HuH-7 (cell line): ENCODE measurements around the gene KIF12.
"Not testable (repeated sequence)": the region's sequence is repeated elsewhere in the genome, so short reads cannot be mapped to it uniquely, and the experiment has no call there.

ENCODE experiments used
- DNase-seq: peaks from one replicate; pipeline ENCODE4 v3.0.0; 2011; ENCODE audit warnings: low spot score

The KIF12 gene

DNA sequence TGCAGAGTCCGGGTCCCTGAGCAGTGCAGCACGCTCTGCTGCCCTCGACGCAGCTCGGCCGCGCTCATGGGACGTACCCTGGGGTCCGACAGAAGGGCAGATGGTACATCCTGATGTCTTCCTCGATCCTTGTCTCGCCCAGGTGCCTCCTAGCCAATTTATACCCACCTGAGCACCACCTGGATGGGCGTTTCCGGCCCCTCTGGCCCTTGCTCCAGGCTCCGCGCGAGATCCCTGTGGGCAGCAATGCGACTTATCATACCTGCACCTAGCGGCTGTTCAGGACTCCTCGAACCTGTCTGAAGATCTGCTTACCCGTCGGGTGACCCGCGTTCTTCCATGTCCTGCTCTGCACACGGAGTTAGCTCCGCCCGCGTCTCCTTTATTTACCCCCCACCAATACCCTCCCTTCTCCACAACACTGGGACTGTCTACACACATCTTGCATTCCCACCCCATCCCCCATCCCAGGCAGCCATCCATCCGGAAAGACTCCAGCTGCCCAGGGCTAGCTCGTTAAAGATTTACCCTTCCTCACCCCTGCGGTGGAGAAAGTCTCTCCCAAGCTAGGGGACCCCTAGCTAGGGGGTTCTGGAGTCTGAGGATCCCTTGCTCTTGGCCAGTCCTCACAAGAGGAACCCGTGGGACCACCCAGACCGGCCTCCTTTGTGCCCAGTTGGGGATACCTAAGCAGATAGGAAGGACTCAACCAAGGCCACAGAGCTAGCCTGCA lies at the start of gene KIF12:
KIF12 (minus strand) TSS at position 357 of the 733 bp plus-strand sequence; CDS start at position 341, 16 bp downstream.
- peak; percentile 77 for DNase-seq

DNA sequence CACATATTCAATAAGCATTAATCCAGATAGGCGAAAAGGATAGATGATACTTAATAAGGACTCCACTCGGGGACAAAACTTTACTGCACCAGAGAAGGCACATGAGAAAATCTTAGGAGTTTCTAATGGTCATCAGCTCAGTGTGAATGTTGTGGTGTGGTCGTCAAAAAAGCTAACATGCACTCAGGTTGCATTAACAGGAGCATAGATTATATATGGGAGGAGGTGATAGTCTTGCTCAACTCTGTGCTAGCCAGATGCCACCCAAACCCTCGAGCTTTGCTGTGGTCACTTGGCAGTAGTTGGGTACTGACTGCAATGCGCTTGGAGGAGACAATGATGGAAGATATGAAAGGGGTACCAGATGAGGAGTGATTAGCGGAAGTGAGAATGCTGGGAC lies 47.6 kb upstream of the KIF12 start:
- DNase-seq, result no peak

DNA sequence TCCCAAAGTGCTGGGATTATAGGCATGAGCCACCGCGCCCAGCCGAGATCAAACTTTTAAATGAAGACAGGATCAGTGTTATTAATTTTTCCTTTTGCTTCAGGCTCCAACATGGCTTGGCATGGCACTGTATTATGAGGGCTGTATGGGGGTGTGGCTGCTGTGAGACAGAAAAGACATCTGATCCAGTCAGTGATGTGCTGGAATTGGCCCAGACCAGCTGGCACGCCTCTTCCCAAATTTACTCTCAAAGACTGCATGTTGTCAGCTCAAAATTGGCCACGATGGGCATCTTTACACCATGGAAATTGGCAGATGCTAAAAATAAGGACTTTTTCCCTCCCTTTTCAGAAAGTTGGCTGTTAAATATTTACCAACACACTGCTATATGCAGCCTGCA lies 44.1 kb upstream of the KIF12 start:
- DNase-seq, result no peak

DNA sequence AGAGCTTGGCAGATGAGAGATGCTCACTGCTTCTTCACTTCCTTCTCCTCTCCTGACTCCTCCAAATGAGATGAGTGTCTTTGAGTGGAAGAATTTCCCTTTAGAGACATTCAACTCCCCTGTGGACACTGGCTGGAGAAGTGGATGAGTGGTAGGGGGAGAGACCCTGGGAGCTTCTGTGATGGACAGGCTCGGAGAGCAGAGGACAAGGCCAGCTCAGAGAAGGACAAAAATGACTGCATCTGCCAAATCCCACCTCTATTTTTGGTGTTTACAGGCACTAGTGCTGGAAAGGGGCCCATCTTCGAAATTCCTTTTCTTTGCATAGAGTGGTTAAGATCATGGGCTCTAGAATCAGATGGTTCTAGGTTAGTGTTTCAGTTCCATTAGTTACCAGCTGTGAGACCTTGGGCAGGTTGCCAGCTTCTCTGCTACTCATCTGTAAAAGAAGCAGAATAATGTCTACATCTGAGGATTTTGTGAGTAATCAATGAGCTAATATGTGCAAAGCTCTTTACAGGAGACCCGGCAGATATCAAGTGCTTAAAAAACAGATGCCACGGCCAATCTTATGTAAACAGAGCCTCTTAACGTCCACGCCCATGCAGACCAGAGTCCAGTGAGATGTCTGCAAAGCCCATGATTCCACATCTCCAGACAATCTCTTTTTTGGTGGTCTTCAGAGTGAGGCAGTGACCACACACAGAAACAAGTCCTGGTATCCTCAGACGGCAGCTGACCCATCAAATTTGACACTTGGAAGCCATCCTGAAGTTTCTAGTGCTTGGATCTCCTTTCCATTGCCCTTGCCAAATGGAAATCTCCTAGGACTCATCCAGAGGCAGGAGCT lies 42.7 kb upstream of the KIF12 start:
- DNase-seq, result no peak

DNA sequence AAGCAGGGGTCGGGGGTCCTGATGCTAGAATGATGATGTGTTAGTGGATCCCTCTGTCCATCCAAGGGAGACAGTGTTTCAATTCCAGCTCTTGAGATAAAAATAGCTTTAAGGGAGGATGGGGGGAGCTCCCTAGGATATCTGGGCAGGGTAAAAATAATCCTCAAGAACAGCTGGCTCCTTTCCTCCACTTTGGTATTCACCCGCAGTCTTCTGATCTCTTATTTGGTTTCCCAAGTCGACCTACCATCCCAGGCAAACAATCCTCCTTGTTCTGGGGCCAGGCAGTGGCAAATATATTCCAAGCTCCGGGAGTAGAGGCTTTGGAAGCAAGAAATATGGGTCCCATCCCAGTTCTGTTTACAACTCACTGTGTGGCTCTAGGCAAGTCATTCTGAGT lies 41.8 kb upstream of the KIF12 start:
- no peak for DNase-seq

DNA sequence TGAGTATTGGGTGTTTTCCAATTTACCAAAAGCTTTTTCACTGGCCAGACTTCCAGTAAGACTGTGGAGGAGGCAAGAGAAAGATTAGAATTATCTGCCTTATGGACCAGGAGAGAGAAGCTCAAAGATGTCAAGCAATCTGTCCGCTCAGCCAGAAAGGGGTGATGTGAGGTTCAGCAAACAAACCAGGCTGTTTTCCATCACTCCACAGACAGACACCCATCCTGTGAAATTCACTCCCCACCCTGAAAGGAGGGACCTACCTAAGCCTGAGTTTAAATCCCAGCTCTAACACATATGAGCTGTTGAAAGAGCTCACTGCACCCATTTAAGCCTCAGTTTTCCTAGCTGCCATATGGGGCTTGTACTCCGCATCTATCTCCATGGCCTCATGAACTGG lies 41.3 kb upstream of the KIF12 start:
- no peak for DNase-seq

DNA sequence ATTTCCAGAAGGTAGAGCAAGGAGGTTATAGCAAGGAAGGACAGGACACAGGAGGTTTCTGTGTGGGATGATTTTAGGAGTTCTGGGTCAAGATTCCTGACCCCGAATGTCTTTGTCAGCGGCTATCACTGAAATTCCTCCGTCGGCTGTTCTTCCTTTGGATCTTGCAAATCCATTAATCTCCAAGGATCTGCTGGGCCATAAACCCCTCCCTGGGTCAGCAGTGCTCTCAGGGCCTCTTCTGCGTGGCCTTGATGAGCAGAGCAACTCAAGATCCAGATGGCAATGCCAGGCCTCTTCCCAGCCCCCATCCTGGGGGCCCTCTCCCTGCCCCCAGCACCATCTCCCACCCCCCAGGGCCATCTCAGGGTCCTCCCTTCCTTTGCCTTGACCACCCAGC lies 40.0 kb upstream of the KIF12 start:
- DNase-seq, result no peak

DNA sequence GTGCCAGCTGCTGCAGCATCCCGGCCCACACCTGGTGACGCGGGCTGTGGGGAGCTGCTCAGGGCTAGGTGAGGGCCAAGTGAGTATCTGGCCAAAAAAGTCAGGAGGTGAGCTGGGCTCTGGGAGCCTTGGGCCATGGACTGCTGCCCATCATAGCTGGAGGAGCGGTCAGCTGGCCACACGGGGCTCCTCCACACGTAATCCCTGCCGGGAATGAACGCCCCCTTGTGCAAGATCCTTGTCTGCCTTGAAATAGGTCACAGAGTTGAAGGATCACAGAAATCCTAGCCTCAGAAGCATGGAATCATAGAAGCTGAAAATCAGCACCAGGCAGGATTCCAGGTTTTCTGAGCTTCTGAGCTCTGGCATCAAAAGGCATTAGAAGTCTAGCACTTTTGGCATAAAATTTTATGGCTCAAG lies 39.5 kb upstream of the KIF12 start:
- no peak for DNase-seq

DNA sequence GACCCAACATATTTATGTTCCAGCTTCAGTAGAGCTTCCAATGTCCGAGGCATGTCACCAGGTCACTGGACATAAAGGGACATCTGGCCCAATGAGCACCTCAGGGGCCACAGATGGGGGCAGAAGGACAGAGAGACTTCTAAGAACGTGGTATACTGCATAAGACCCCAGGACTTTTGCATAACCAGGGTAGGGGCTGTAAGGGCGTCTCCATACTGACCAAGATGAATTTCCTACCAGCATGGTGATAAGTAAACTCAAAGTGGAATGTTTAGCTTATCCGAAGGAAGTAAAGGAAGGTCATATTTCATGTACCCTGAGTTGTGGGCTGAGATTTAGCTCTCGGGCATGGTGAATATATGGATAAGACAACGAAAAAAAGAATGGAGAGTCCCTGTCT lies 38.7 kb upstream of the KIF12 start:
- DNase-seq, result no peak

DNA sequence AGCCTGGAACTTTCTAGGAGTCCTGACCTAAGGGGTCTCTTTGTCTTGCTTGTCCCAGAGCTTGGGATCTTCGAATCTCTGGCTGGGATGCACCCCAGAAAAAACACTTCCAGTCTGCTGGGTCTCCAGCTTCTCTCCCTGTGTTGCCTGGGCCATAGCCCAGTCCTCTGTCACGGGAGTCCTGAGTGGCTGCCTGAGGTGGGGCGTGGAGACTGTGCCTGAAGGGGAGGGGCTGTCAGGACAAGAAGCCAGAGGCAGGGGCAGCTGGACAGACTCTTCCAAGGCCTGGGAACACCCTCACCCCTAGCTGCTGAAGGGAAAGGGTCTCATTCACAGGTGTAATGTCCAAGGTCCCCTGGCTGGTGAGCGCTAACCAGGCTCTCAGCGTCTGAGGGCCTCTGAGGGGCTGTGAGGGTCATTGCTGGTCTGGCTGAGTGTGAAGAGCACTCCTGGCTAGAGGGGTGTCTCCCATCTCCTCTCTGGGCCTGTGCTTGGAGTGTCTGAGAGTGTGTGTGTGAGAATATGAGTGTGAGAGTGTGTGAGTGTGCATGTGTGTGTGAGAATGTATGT lies 35.8 kb upstream of the KIF12 start:
- no peak for DNase-seq

DNA sequence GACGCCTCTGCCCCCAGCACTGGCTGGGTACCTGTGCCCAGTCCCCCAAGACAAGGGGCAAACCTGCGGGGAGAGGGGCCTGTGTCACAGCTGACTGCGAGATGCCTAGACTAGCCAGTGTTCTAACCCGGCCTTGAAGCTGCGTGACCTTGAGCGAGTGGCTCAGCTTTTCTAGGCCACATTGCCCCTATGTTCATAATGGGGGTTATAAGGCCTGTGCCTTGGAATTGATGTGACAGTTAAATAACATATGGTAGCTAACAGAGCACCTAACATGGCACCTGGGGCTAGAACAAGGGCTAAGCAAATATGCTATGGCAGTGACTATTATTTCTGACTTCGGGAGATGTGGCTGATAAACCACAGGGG lies 33.4 kb upstream of the KIF12 start:
- no peak for DNase-seq

DNA sequence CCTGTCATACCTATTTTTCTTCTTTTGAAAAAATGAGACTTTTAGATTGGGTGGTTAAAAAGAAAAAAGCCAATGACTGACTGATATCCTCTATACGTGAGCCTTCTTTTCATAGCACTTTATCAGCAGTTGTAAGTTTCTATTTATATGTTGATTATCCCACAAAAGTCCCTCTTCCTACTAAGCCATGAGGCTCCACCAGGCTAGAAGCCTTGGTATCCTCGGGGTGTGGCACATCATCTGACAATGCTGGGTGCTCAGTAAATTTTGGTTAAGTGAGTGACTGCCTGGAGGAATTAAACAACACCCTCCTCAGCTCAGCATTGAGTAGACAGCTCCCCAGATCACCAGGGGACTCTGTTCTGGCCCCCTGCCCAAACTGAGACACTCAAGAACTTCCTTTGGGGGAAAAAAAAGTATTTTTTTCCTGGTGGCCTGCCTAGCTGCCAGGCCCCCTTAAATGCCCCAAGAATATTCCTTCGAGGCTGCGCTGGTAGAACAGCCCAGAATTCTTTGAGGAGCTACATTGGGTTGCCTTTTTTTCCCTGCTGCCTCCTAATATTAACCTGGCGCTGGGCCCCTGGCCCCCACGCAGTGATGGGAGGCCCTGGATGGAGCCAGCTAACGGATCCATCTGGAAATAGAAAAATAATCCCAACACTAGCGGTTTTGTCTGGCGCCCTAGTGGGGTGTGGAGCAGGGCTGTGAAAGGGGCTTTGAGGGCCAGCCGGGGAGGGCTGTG lies 32.9 kb upstream of the KIF12 start:
- DNase-seq, result no peak

DNA sequence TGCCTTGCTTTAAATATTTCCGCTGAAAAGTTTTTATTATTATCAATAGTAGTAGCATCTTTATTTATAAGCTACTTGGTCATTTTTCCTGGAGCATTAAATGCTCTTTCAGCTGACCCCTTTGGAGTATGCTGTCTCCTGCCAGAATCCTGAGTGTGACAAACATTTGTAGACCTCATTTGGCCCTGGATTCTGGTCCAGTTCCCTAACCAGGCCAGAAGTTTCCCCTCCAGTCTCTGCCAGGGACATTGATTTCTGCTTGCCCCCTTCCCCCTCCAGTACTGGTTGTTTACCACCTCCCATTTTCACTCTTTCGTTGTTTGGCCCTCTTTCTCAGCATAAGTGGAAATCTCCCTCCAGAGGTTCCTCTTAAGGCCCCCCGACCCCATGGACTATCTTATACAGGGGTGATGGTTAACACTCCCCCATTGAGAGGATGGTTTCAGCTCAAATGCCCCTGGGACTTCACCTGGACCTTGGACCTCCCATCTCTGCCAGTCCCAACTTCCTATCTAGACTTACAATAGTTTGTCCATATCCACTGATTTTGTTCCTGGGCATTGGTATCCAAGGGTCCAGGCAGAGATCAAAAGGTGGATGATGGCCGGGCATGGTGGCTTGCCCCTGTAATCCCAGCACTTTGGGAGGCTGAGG lies 31.7 kb upstream of the KIF12 start:
- DNase-seq, result no peak

DNA sequence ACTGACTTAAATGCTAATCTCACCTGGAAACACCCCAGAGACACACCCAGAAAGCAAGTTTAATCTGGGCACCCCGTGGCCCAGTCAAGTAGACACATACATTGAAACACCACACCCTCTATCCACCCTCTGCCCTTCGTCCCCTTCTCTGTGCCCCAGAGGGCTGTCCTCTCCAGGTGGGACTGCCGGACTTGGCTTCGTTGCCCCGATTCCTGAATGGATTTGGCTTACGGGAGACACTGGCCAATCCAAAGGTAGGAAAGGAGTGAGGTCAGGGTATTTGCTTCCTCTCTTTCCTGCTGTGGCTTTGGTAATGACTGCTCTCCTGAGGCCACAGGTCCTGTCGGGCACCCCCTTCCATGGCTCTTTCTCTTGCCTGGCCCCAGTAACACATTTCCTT lies 31.0 kb upstream of the KIF12 start:
- DNase-seq, result no peak

DNA sequence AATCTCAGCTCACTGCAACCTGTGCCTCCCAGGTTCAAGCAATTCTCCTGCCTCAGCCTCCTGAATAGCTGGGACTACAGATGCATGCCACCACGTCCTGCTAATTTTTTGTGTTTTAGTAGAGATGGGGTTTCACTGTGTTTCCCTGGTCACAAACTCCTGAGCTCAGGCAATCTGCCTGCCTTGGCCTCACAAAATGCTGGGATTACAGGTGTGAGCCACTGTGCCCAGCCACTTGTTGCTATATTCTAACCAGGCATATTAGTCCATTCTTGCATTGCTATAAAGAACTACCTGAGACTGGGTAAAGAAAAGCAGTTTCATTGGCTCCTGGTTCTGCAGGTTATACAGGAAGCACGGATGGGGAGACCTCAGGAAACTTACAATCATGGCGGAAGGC lies 29.7 kb upstream of the KIF12 start:
- not testable (repeated sequence) for DNase-seq

DNA sequence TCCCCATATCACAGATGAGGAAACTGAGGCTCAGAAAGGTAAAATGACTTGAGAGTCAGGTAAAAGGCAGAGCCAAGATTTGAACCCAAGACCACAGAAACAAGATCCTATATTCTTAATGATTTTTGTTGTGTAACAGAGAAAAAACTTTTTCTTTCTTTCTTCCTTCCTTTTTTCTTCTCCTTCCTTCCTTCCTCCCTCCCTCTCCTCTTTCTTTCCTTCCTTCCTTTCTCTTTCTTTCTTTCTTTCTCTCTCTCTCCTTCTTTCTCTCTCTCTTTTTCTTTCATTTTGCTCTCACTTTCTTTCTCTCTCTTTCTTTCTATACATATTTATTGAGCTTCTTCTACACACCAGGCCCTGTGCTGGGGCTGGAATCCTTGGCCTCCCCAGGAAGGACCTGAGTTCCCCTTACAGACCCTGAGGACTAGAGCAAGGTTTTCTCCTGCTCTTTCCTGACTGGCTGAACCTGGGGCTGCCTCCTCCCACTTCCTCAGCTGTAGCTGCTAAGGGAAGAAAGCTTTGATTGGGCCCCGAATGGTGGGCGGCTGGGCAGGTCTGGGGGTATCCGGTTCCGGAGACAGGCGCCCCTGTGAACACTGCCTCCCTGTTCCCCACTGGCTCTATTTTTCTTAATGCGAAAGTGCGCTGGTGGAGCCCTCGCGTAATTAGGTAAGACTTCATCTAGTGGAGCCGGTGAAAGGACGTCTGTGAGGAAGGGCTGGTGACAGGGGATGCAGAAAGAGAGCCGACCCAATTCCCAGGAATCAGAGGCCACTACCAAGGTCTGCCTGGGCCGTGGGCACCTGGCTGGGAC lies 27.4 kb upstream of the KIF12 start:
- DNase-seq, result no peak

DNA sequence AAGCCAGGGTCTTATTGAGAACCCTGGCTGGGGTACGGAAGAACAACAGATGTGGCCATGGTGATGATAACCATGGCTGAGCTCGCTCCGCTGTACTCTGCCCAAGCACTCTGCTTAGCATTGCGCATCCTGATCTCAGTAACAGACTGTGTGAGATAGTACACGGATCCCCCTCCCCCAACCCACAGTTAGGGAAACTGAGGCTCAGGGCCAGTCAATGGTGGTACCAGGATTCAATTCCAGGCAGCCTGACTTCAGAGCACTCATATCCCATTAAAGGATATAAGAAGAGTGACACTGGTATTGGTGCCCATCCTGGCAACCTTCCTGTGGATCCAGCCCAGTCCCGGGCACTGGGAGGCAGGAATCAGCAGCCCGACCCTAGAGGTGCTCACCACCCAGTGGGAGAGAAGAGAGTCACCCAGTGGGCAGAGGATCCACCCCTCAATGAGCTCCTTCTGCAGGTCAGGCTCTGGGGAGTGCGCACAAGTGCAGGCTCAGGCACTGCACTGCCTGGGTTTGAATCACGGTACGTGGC lies 26.5 kb upstream of the KIF12 start:
- no peak for DNase-seq

DNA sequence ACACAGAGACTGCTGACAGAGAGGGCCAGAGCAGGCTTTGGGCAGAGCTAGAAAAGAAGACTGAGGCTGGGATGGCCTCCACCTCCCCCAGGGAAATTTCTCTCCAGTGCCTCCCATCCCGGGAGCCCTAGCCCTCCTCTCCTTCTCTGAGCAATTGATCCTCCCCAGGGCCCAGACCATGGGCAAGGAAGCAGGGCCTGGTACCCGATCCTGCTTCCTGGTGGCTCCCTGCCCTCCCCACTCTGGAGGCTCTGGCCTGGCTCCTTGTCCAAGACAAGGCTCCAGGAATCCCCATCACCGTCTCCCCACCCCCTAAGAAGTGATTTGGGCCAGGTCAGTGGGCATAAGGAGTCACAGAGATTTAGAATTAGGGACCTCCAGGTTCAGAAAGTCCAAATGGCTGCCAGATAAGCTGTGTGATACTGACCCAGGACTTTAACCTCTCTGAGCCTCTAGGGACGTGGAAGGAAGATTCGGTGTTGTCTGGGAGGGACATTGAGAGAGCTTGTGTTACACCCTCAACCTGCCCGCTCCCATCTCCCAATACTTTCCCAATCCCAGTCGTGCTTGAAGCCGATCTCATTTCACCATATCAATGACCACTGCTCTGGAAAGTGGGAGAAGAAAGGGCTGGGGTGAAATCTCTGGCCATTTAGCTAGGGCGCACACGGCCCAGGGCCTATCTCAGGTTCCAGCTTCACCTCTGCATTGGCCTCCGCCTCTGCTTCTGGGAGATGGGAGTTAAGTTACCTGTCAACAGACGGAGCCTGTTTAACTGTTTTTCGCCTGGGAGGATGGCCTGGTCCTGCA lies 25.8 kb upstream of the KIF12 start:
- no peak for DNase-seq

DNA sequence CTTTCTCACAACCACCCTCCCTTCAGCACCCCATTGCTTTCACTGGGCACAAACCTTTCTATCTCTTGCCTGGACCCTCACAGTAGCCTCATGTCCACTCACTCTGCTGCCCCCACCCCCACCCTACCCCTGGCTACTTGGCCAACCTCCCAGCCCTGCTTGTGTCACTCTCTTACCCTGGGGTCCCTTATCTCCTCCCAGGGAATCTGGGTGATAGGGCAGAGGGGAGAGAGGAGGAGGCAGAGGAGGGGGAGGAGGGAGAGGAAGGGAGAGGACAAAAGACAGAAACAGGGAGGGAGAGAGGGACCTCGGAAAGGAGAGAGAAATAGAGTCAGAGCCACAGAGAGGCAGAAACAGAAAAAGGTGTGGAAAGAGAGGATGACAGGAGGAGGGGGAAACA lies 25.0 kb upstream of the KIF12 start:
- DNase-seq, result no peak
